ENCODE measurements around the gene ALDH4A1. TPM values are rescaled to one million over a fixed set of nuclear protein-coding genes. Genes with fewer than 3 reads are reported as not detected.

ALDH4A1 gene
- total RNA-seq, 1 experiment from 2014 or later, result 31.0 TPM

GRCh38 chr1:18913065-18913835, 10.9 kb upstream of the ALDH4A1 start:
- Mint-ChIP-seq H3K36me3 (no peaks in the 10 kb centered on the region; the same call in 1 of the 2 replicates), H3K27ac (no peak overlapping the region), H3K9me3 (no peaks in the 10 kb centered on the region), H3K4me1 (peaks cover 5% of the 10 kb centered on the region), H3K4me3 (no peak overlapping the region), H3K27me3 (ENCODE audit: low read depth) (no peaks in the 10 kb centered on the region)
- ChIA-PET CTCF (interaction anchor here (0.5 to 6.9 kb wide), 64 partner anchors 10 to 737 kb away, joined by 3 to 107 read pairs (median 6); partner anchors contain the start of genes AKR7A3, ALDH4A1, EMC1 and IFFO2), POLR2A (interaction anchor here (0.6 to 1.0 kb wide), 3 partner anchors 28 to 254 kb away, joined by 3 to 4 read pairs (median 3); partner anchors contain the start of gene IFFO2)
- ATAC-seq (peak; percentile 95), DNase-seq (ENCODE audit: low spot score) (peak; percentile 94)
- TF ChIP-seq SP1 (CRISPR knock-in tag; conservative IDR thresholded peaks at IDR 0.05), result no peak
- TF ChIP-seq NR1H2 (CRISPR knock-in tag; IDR thresholded peaks at IDR 0.05), result no peak
- TF ChIP-seq ZNF416 (CRISPR knock-in tag; IDR thresholded peaks at IDR 0.05), result no peak
- TF ChIP-seq CBFB (CRISPR knock-in tag; IDR thresholded peaks at IDR 0.05; ENCODE audit: low read depth), result no peak
- TF ChIP-seq FOXK1 (CRISPR knock-in tag; IDR thresholded peaks at IDR 0.05), result no peak
- TF ChIP-seq ZNF423 (CRISPR knock-in tag; IDR thresholded peaks at IDR 0.05), result peak; percentile 92
- TF ChIP-seq ELF4 (CRISPR knock-in tag; IDR thresholded peaks at IDR 0.05; ENCODE audit: low read depth), result no peak
- TF ChIP-seq, protein P1, sequence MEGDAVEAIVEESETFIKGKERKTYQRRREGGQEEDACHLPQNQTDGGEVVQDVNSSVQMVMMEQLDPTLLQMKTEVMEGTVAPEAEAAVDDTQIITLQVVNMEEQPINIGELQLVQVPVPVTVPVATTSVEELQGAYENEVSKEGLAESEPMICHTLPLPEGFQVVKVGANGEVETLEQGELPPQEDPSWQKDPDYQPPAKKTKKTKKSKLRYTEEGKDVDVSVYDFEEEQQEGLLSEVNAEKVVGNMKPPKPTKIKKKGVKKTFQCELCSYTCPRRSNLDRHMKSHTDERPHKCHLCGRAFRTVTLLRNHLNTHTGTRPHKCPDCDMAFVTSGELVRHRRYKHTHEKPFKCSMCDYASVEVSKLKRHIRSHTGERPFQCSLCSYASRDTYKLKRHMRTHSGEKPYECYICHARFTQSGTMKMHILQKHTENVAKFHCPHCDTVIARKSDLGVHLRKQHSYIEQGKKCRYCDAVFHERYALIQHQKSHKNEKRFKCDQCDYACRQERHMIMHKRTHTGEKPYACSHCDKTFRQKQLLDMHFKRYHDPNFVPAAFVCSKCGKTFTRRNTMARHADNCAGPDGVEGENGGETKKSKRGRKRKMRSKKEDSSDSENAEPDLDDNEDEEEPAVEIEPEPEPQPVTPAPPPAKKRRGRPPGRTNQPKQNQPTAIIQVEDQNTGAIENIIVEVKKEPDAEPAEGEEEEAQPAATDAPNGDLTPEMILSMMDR (IDR thresholded peaks at IDR 0.05), result peak; percentile 94
- no peak for TF ChIP-seq ZNF281 (CRISPR knock-in tag; IDR thresholded peaks at IDR 0.05)
- TF ChIP-seq SOX15 (CRISPR knock-in tag; IDR thresholded peaks at IDR 0.05), result no peak
- TF ChIP-seq ZBTB21 (CRISPR knock-in tag; IDR thresholded peaks at IDR 0.05; ENCODE audit: borderline replicate concordance), result no peak
- 0 out of 2 replicates have a peak, but pooled peaks have one; percentile 51 for TF ChIP-seq EMX1 (CRISPR knock-in tag; IDR thresholded peaks at IDR 0.05)
- no peak for TF ChIP-seq OVOL2 (CRISPR knock-in tag; IDR thresholded peaks at IDR 0.05; ENCODE audit: borderline replicate concordance)
- TF ChIP-seq, protein P2, sequence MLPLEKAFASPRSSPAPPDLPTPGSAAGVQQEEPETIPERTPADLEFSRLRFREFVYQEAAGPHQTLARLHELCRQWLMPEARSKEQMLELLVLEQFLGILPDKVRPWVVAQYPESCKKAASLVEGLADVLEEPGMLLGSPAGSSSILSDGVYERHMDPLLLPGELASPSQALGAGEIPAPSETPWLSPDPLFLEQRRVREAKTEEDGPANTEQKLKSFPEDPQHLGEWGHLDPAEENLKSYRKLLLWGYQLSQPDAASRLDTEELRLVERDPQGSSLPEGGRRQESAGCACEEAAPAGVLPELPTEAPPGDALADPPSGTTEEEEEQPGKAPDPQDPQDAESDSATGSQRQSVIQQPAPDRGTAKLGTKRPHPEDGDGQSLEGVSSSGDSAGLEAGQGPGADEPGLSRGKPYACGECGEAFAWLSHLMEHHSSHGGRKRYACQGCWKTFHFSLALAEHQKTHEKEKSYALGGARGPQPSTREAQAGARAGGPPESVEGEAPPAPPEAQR (CRISPR knock-in tag; IDR thresholded peaks at IDR 0.05), result no peak
- TF ChIP-seq HMGXB4 (CRISPR knock-in tag; IDR thresholded peaks at IDR 0.05), result 0 out of 2 replicates have a peak, but pooled peaks have one; percentile 78
- no peak for TF ChIP-seq FOXP1 (CRISPR knock-in tag; IDR thresholded peaks at IDR 0.05; ENCODE audit: borderline replicate concordance)
- TF ChIP-seq STAT6 (CRISPR knock-in tag; conservative IDR thresholded peaks at IDR 0.05; ENCODE audit: low read depth), result no peak
- TF ChIP-seq, protein P3, sequence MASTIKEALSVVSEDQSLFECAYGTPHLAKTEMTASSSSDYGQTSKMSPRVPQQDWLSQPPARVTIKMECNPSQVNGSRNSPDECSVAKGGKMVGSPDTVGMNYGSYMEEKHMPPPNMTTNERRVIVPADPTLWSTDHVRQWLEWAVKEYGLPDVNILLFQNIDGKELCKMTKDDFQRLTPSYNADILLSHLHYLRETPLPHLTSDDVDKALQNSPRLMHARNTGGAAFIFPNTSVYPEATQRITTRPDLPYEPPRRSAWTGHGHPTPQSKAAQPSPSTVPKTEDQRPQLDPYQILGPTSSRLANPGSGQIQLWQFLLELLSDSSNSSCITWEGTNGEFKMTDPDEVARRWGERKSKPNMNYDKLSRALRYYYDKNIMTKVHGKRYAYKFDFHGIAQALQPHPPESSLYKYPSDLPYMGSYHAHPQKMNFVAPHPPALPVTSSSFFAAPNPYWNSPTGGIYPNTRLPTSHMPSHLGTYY (CRISPR knock-in tag; IDR thresholded peaks at IDR 0.05), result no peak
- TF ChIP-seq PRRX2 (CRISPR knock-in tag; IDR thresholded peaks at IDR 0.05), result 0 out of 2 replicates have a peak, but pooled peaks have one; percentile 65
- TF ChIP-seq, protein P4, sequence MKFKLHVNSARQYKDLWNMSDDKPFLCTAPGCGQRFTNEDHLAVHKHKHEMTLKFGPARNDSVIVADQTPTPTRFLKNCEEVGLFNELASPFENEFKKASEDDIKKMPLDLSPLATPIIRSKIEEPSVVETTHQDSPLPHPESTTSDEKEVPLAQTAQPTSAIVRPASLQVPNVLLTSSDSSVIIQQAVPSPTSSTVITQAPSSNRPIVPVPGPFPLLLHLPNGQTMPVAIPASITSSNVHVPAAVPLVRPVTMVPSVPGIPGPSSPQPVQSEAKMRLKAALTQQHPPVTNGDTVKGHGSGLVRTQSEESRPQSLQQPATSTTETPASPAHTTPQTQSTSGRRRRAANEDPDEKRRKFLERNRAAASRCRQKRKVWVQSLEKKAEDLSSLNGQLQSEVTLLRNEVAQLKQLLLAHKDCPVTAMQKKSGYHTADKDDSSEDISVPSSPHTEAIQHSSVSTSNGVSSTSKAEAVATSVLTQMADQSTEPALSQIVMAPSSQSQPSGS (CRISPR knock-in tag; IDR thresholded peaks at IDR 0.05; ENCODE audit: borderline replicate concordance, low read depth), result no peak
- TF ChIP-seq NFATC4 (CRISPR knock-in tag; IDR thresholded peaks at IDR 0.05), result no peak
- TF ChIP-seq MLX (CRISPR knock-in tag; IDR thresholded peaks at IDR 0.05), result no peak
